H9 (cell line): ENCODE measurements around the gene NT5C1B. TPM values are rescaled to one million over a fixed set of nuclear protein-coding genes. Genes with fewer than 3 reads are reported as not detected.

Experiments
- DNase-seq: peaks from one replicate; pipeline ENCODE4 v3.0.0-alpha.2; 2017
- H2AFZ ChIP-seq: one replicate; pipeline ENCODE4 v1.6.1; 2013; ENCODE audit warnings: mild to moderate bottlenecking, low read length, control low read depth, moderate library complexity
- H2AK5ac ChIP-seq: 2 replicates; pipeline ENCODE4 v1.6.1; 2013; ENCODE audit warnings: low read length, control low read depth, mixed read lengths; ENCODE audit not compliant: insufficient read length
- H2BK120ac ChIP-seq: one replicate; pipeline ENCODE4 v1.6.1; 2013; ENCODE audit warnings: low read depth, mild to moderate bottlenecking, low read length, control low read depth, inconsistent platforms; ENCODE audit not compliant: poor library complexity, severe bottlenecking
- H2BK12ac ChIP-seq: 2 replicates; pipeline ENCODE4 v1.6.1; 2013; ENCODE audit warnings: low read length, control low read depth, mixed read lengths, low read depth; ENCODE audit not compliant: insufficient read length
- H2BK15ac ChIP-seq: 2 replicates; pipeline ENCODE4 v1.6.1; 2013; ENCODE audit warnings: low read depth, low read length, control low read depth
- H2BK20ac ChIP-seq: one replicate; pipeline ENCODE4 v1.6.1; 2013; ENCODE audit warnings: low read depth, mild to moderate bottlenecking, low read length, control low read depth, inconsistent platforms; ENCODE audit not compliant: poor library complexity, severe bottlenecking
- H2BK5ac ChIP-seq: 2 replicates; pipeline ENCODE4 v1.6.1; 2013; ENCODE audit warnings: low read length, control low read depth, mixed read lengths; ENCODE audit not compliant: insufficient read length
- H3K14ac ChIP-seq: 2 replicates; pipeline ENCODE4 v1.6.1; 2013; ENCODE audit warnings: low read length, control low read depth; ENCODE audit not compliant: insufficient read depth
- H3K18ac ChIP-seq: 2 replicates; pipeline ENCODE4 v1.6.1; 2013; ENCODE audit warnings: low read depth, mild to moderate bottlenecking, mixed read lengths, low read length, control low read depth; ENCODE audit not compliant: insufficient read length
- H3K23ac ChIP-seq: 2 replicates; pipeline ENCODE4 v1.6.1; 2013; ENCODE audit warnings: low read length, control low read depth, mixed read lengths, low read depth; ENCODE audit not compliant: insufficient read length
- H3K23me2 ChIP-seq: 2 replicates; pipeline ENCODE4 v1.6.1; 2013; ENCODE audit warnings: low read depth, mild to moderate bottlenecking, mixed read lengths, low read length, control low read depth; ENCODE audit not compliant: insufficient read length, poor library complexity, severe bottlenecking
- H3K27ac ChIP-seq: 2 replicates; pipeline ENCODE4 v1.5.1; 2013; ENCODE audit warnings: low read length, control low read depth, mixed read lengths, low read depth; ENCODE audit not compliant: insufficient read length
- H3K27me3 ChIP-seq: 2 replicates; pipeline ENCODE4 v1.6.1; 2013; ENCODE audit warnings: low read length, control low read depth, inconsistent platforms; ENCODE audit not compliant: insufficient read depth
- H3K4ac ChIP-seq: 2 replicates; pipeline ENCODE4 v1.6.1; 2013; ENCODE audit warnings: low read depth, mild to moderate bottlenecking, control low read depth, inconsistent platforms, low read length, moderate library complexity
- H3K4me1 ChIP-seq: 2 replicates; pipeline ENCODE4 v1.6.1; 2013; ENCODE audit warnings: low read length, control low read depth, inconsistent platforms; ENCODE audit not compliant: insufficient read depth
- H3K4me2 ChIP-seq: 2 replicates; pipeline ENCODE4 v1.6.1; 2013; ENCODE audit warnings: low read length, control low read depth, mixed read lengths; ENCODE audit not compliant: insufficient read length, insufficient read depth
- H3K56ac ChIP-seq: 2 replicates; pipeline ENCODE4 v1.6.1; 2013; ENCODE audit warnings: low read depth, mild to moderate bottlenecking, mixed read lengths, low read length, control low read depth; ENCODE audit not compliant: insufficient read length
- H3K79me1 ChIP-seq: 2 replicates; pipeline ENCODE4 v1.6.1; 2013; ENCODE audit warnings: low read depth, mild to moderate bottlenecking, moderate library complexity, low read length, control low read depth, inconsistent platforms; ENCODE audit not compliant: insufficient read depth, poor library complexity, severe bottlenecking
- H3K79me2 ChIP-seq: 2 replicates; pipeline ENCODE4 v1.6.1; 2013; ENCODE audit warnings: low read length, control low read depth, inconsistent platforms; ENCODE audit not compliant: insufficient read depth
- H3K9ac ChIP-seq: 2 replicates; pipeline ENCODE4 v1.6.1; 2013; ENCODE audit warnings: low read length, control low read depth, mixed read lengths; ENCODE audit not compliant: insufficient read length; ENCODE audit errors: extremely low read depth
- H3K9me3 ChIP-seq: one replicate; pipeline ENCODE4 v1.6.1; 2013; ENCODE audit warnings: low read depth, low read length, inconsistent platforms; ENCODE audit not compliant: control insufficient read depth
- H3T11ph ChIP-seq: one replicate; pipeline ENCODE4 v1.6.1; 2013; ENCODE audit warnings: mild to moderate bottlenecking, low read length, control low read depth, inconsistent platforms
- H4K20me1 ChIP-seq: one replicate; pipeline ENCODE4 v1.6.1; 2013; ENCODE audit not compliant: control insufficient read depth, insufficient read length, insufficient read depth
- H4K5ac ChIP-seq: 2 replicates; pipeline ENCODE4 v1.6.1; 2013; ENCODE audit warnings: low read depth, mild to moderate bottlenecking, mixed read lengths, low read length, control low read depth; ENCODE audit not compliant: insufficient read length
- H4K8ac ChIP-seq: replicated peaks from 2 replicates; pipeline ENCODE4 v1.6.1; 2013; ENCODE audit warnings: low read length, control low read depth, mixed read lengths, low read depth; ENCODE audit not compliant: insufficient read length
- H4K91ac ChIP-seq: 2 replicates; pipeline ENCODE4 v1.6.1; 2013; ENCODE audit warnings: low read depth, mild to moderate bottlenecking, moderate library complexity, mixed read lengths, low read length, control low read depth; ENCODE audit not compliant: insufficient read length
- H3K27ac Mint-ChIP-seq, 3 experiments: 2 replicates in 2 of 3; 3 replicates in 1 of 3; pipeline ENCODE4 v1.8.0; 2020 to 2021; ENCODE audit warnings: mixed read lengths in 3 of 3, mild to moderate bottlenecking in 1 of 3, moderate library complexity in 1 of 3
- H3K27me3 Mint-ChIP-seq: 2 replicates; pipeline ENCODE4 v1.8.0; 2021; ENCODE audit warnings: low read depth, mild to moderate bottlenecking, moderate library complexity, mixed read lengths
- H3K36me3 Mint-ChIP-seq, 3 experiments: 2 replicates in 2 of 3; 3 replicates in 1 of 3; pipeline ENCODE4 v1.8.0; 2020 to 2021; ENCODE audit warnings: low read depth in 3 of 3, mixed read lengths in 3 of 3; ENCODE audit not compliant: insufficient read depth in 1 of 3
- H3K4me1 Mint-ChIP-seq, 2 experiments: 2 replicates each; pipeline ENCODE4 v1.8.0; 2020; ENCODE audit warnings: mixed read lengths in 2 of 2
- H3K4me3 Mint-ChIP-seq, 2 experiments: 2 replicates in 1 of 2; 3 replicates in 1 of 2; pipeline ENCODE4 v1.8.0; 2020 to 2021; ENCODE audit warnings: mild to moderate bottlenecking in 2 of 2, mixed read lengths in 2 of 2, moderate library complexity in 1 of 2
- H3K9me3 Mint-ChIP-seq, 2 experiments: 2 replicates in 1 of 2; 3 replicates in 1 of 2; pipeline ENCODE4 v1.8.0; 2020; ENCODE audit warnings: mild to moderate bottlenecking in 2 of 2, mixed read lengths in 2 of 2, moderate library complexity in 1 of 2
- CTCF ChIP-seq: fragments of 200-600 bp; sonication (generic); conservative IDR thresholded peaks from 3 replicates; pipeline ENCODE4 v1.8.0; 2021; ENCODE audit warnings: antibody characterized with exemption, mild to moderate bottlenecking
- WGBS: extraction: QIAGEN DNeasy Blood & Tissue Kit; methylation state at CpG from one replicate; pipeline ENCODE4 v1.1.7; 2013; ENCODE audit warnings: missing lambda C conversion rate, low lambda C conversion rate, mixed read lengths; ENCODE audit not compliant: insufficient read length; ENCODE audit errors: extremely low coverage; 5-methylcytosine and 5-hydroxymethylcytosine counted together
- total RNA-seq: library from RNA; stranded (reverse); gene quantifications from 2 replicates; pipeline ENCODE4 v1.2.1, GENCODE V29; 2021

NT5C1B gene
- total RNA-seq, 1 experiment from 2014 or later = not detected

DNA sequence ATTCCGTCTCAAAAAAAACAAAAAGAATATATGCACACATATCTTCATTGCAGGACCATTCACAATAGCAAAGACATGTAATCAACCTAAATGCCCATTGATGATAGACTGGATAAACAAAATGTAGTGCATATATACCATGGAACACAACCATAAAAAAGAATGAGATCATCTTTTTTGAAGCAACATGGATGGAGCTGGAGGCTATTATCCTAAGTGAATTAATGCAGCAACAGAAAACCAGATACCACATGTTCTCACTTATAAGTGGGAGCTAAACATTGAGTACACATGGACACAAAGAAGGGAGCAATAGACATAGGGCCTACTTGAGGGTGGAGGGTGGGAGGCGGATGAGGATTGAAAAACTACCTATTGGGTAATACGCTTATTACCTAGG is 8.8 kb downstream of the NT5C1B start:
- Mint-ChIP-seq H3K27me3 (no peaks in the 10 kb centered on the region), H3K27ac (no peak overlapping the region), H3K4me1 (no peaks in the 10 kb centered on the region), H3K36me3 (peaks cover 0 to 7% (median 0%) of the 10 kb centered on the region in 3 experiments; a peak in 3 of 7 replicates), H3K4me3 (no peak overlapping the region), H3K9me3 (peaks cover 11 to 16% of the 10 kb centered on the region in 2 experiments)
- Histone ChIP-seq H3K18ac (no peak overlapping the region), H2BK15ac (no peak overlapping the region), H3K79me2 (no peaks in the 10 kb centered on the region), H3K27ac (no peak overlapping the region), H3K4ac (no peak overlapping the region), H4K8ac (no peak overlapping the region), H3K23ac (no peak overlapping the region), H3K79me1 (no peaks in the 10 kb centered on the region), H3K4me1 (no peaks in the 10 kb centered on the region), H2BK12ac (no peak overlapping the region), H4K91ac (no peak overlapping the region), H3K56ac (no peak overlapping the region), H3K9ac (no peak overlapping the region), H2BK20ac (no peak overlapping the region), H4K20me1 (no peaks in the 10 kb centered on the region), H3T11ph (no peak overlapping the region), H3K4me2 (no peak overlapping the region), H4K5ac (no peak overlapping the region), H3K14ac (no peak overlapping the region), H3K9me3 (no peaks in the 10 kb centered on the region), H2AK5ac (no peak overlapping the region), H3K23me2 (no peaks in the 10 kb centered on the region), H2BK120ac (no peak overlapping the region), H2BK5ac (no peak overlapping the region), H3K27me3 (no peaks in the 10 kb centered on the region), H2AFZ (no peak overlapping the region)
- DNase-seq = no peak
- WGBS = no CpG with 5 or more reads among the region's 3 CpGs
- no peak for TF ChIP-seq CTCF
